Activated CD4-positive, alpha-beta T cell treated with anti-CD3 and anti-CD28 coated beads, Interleukin-2, amount 10 ng/mL, durations not matched to agents 24 days and 14 days (primary cell): ENCODE results near the gene MAP1LC3B. TPM values are rescaled to one million over a fixed set of nuclear protein-coding genes. Genes with fewer than 3 reads are reported as not detected.
A peak's percentile ranks its signal among the peaks of the same experiment; 100 is the strongest.
"Not testable (repeated sequence)": the region's sequence is repeated elsewhere in the genome, so short reads cannot be mapped to it uniquely, and the experiment has no call there.

Experiments
- DNase-seq: peaks from one replicate; pipeline ENCODE4 v3.0.0; 2022
- H3K27ac Mint-ChIP-seq: one replicate; pipeline ENCODE4 v1.8.0; 2022; ENCODE audit warnings: mild to moderate bottlenecking, mixed read lengths
- H3K27me3 Mint-ChIP-seq: one replicate; pipeline ENCODE4 v1.8.0; 2022; ENCODE audit warnings: mixed read lengths
- H3K36me3 Mint-ChIP-seq: one replicate; pipeline ENCODE4 v1.8.0; 2022; ENCODE audit warnings: low read depth, mild to moderate bottlenecking, mixed read lengths
- H3K4me1 Mint-ChIP-seq: one replicate; pipeline ENCODE4 v1.8.0; 2021; ENCODE audit warnings: mixed read lengths
- H3K4me3 Mint-ChIP-seq: one replicate; pipeline ENCODE4 v1.8.0; 2022; ENCODE audit warnings: mild to moderate bottlenecking, moderate library complexity, mixed read lengths
- H3K9me3 Mint-ChIP-seq: one replicate; pipeline ENCODE4 v1.8.0; 2021; ENCODE audit warnings: mixed read lengths
- intact Hi-C: fragments of 100-400 bp; cut with micrococcal nuclease; formaldehyde crosslinking; loops from one replicate; pipeline ENCODE4 v1.15.1; 2023
- total RNA-seq: library from RNA; stranded (reverse); gene quantifications from 2 replicates; pipeline ENCODE4 v1.2.3, GENCODE V29; 2022

Gene MAP1LC3B
- total RNA-seq, 1 donor from 2014 or later = 38.3 TPM

DNA sequence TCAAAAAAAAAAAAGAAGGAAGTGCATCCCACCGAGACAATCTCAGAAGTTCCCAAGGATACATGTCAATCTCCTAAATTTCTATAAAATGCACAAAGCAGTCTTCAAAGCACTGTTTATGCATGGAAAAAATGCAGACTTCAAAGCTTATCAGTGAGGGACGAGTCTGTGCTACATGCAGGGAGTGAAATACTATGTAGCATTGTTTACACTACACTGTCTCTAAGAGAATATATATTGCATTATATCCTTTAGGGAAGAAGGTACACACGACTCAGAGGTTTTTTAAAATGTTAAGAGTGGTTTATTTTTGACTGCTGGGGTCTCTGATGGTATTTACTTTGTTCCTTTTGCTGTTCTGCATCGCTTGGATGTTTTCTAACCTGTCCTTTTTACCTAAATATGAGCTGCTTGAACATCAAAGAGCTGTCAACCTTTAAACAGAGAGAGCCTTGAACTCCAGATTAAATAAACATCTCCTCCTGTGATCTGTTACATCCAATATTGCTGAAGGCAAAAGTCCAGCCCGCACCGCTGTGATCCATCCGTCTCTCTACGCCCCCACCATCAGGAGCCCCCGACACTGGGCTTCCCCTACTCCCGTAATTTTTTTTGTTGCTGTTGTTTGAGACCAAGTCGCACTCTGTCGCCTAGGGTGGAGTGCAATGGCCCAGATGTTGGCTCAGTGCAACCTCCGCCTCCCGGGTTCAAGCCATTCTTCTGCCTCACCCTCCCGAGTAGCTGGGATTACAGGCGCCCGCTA lies 9.9 kb upstream of the MAP1LC3B start:
- peaks cover 2% of the 10 kb centered on the region for H3K27me3 Mint-ChIP-seq

DNA sequence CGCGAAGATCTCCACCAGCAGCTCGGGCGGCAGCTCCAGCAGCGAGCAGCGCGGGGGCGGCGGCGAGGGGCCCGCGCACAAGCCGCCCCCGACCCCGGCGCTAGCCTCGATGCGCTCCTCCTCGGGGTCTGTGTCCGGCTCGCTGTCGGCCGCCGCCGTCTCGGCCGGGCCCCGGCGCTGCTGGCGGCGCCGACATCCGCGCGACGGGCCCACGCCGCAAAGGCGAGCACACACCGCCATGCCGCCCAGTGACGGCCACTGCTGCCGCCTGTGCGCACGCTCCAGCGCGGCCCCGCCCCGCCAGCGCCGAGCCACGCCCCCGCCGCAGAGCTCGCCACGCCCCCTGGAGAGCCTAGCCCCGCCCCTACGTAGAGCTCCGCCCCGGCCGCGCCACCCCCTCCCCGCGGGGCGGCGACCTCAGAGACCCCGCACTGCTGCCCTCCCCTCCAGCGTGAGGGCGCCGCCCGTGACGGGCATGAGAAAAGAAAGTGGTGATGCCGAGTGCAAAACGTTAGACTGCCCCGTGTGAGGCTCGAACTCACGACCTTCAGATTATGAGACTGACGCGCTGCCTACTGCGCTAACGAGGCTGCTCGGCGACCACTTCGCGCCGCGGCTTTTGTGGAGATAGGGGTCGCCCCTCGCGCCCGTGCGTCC lies 8.5 kb upstream of the MAP1LC3B start, which contains the start of gene FBXO31:
Gene FBXO31, minus strand, starts transcription at position 272 of the 657 bp plus-strand sequence. Its CDS starts 32 bp downstream, at position 240.
- H3K4me3 Mint-ChIP-seq = peak within 1 kb of the TSS; percentile 94

More for the DNA sequence above, 9.9 kb upstream of the MAP1LC3B start:
- Mint-ChIP-seq H3K36me3 (peaks cover 18% of the 10 kb centered on the region), H3K4me3 (peak overlapping the region; percentile 94), H3K9me3 (no peaks in the 10 kb centered on the region), H3K27ac (peak overlapping the region; percentile 91), H3K4me1 (peaks cover 38% of the 10 kb centered on the region)
- DNase-seq = no peak
- intact Hi-C loops = loop anchor here (10.0 kb wide), 1 partner anchor 493 kb away; no protein-coding TSS in a partner anchor

DNA sequence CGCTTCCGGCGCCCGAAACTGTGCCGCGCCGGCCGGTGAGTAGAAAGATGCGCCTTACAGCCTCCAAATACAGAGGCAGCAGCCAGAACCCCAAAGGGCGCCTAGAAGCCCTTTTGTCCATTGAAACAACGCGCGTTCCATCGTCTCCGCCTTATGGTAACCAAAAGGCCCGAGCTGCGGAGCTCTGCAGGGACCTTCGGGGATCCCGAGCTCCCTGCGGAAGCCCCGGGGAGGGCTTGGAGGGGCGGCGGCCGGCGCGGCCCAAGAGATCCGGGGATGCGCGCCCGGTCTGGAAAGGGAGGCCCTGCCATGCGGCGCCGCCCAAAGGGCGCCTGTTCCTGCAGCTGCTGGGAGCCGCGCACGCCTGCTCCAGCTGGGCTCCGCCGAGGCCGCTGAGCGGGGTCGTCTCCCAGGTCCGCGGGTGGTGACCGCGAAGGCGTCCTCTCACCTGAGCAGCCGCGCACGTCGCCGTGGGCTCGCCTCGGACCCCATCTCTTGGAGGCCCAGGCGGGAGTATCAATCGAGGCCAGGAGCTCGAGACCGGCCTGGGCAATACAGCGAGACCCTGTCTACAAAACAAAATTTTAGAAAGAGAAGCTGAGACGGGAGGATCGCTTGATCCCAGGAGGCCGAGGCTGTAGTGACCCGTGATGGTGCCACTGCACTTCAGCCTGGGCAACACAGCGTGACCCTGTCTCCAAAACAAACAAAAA lies 7.8 kb upstream of the MAP1LC3B start:
- peaks cover 51% of the 10 kb centered on the region for H3K4me1 Mint-ChIP-seq
- DNase-seq = no peak
- intact Hi-C loops = loop anchor here (1.0 to 10.0 kb wide), 2 partner anchors 8 to 490 kb away; partner anchors contain the start of gene MAP1LC3B

More for the DNA sequence above, 8.5 kb upstream of the MAP1LC3B start, which contains the start of gene FBXO31:
- DNase-seq = peak; percentile 97
- Mint-ChIP-seq H3K4me1 (peaks cover 51% of the 10 kb centered on the region), H3K9me3 (no peaks in the 10 kb centered on the region), H3K27me3 (peaks cover 2% of the 10 kb centered on the region), H3K27ac (peak within 1 kb of the TSS; percentile 96), H3K36me3 (peaks cover 14% of the 10 kb centered on the region)
- intact Hi-C loops = loop anchor here (1.0 to 10.0 kb wide), 3 partner anchors 9 to 491 kb away; partner anchors contain the start of genes C16orf95 and MAP1LC3B

DNA sequence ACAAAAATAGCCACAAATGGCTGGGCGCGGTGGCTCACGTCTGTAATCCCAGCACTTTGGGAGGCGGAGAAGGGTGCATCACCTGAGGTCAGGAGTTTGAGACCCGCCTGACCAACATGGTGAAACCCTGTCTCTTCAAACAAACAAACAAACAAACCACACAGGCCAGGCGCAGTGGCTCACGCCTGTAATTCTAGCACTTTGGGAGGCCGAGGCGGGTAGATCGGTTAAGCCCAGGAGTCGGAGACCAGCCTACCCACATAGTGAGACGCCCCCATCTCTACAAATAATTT lies 7.3 kb upstream of the MAP1LC3B start:
- not testable (repeated sequence) for H3K27me3 Mint-ChIP-seq, H3K9me3 Mint-ChIP-seq
- H3K4me1 Mint-ChIP-seq = peaks cover 55% of the 10 kb centered on the region
- H3K27ac Mint-ChIP-seq = peak overlapping the region; percentile 96
- intact Hi-C loops = loop anchor here (1.0 to 10.0 kb wide), 2 partner anchors 7 to 490 kb away; partner anchors contain the start of gene MAP1LC3B
- peaks cover 10% of the 10 kb centered on the region for H3K36me3 Mint-ChIP-seq
- DNase-seq = peak; percentile 66
- H3K4me3 Mint-ChIP-seq = peak overlapping the region; percentile 88

More for the DNA sequence above, 7.8 kb upstream of the MAP1LC3B start:
- H3K4me3 Mint-ChIP-seq = peak overlapping the region; percentile 88
- H3K9me3 Mint-ChIP-seq = no peaks in the 10 kb centered on the region
- peak overlapping the region; percentile 96 for H3K27ac Mint-ChIP-seq
- peaks cover 2% of the 10 kb centered on the region for H3K27me3 Mint-ChIP-seq
- H3K36me3 Mint-ChIP-seq = peaks cover 10% of the 10 kb centered on the region

DNA sequence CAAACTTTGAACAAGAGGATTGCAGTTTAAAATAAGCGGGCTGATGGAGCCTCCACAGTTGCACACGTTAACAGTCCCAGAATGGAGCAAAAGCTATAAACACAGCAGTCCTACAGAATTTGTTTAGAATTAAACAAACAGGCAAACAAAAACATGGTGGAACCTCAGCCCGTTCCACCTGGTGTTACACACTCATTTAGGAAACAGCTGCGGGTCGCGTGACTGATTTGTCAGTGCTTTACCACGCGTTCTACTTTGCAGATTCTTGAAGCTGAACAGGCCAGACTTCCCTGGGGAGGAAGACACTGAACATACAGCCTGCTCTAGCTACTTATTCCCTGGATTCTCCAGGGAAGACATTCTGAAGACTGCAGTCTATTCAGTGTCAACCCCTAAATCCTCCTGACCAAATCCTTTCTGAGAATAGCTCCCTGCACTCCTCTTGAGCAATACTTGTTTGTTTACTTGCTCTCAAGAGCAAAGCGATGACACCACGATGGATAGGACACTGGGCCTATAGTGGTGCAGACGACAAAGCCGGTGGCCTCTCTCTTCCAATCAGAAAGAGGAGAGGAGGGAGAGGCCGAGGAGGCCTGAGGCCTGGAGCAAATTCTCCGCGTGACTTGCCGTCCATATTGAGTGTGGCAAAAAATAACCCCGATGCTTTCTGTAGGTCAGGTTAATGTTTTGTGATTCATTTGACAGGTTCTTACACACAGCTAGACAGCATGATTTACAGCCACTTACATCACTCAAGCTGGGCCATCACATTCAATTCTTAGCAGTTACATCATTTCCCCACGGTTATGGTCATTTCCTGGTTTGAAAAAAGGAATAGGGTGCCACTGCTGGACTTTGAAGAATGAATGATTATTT lies 4.0 kb upstream of the MAP1LC3B start:
- peak overlapping the region; percentile 96 for H3K27ac Mint-ChIP-seq
- DNase-seq = peak; percentile 96
- intact Hi-C loops = loop anchor here (2.0 to 10.0 kb wide), 2 partner anchors 379 to 487 kb away; no protein-coding TSS in a partner anchor
- peaks cover 2% of the 10 kb centered on the region for H3K36me3 Mint-ChIP-seq
- peaks cover 2% of the 10 kb centered on the region for H3K27me3 Mint-ChIP-seq
- peaks cover 40% of the 10 kb centered on the region for H3K4me1 Mint-ChIP-seq
- no peaks in the 10 kb centered on the region for H3K9me3 Mint-ChIP-seq
- H3K4me3 Mint-ChIP-seq = peak overlapping the region; percentile 44

DNA sequence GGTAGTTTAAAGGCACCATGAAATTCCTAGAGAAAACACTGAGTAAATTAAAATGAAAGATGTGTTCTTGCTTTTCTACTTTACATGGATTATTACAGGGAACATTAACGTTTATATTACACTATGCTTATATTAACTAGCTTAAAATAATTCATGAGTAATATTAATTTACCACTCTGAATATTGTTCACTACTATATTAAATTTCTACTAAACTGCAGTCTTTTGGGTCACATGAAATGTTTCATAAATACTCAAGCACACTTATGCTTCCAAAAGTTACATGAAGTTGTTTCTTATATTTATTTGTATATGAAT lies 3.4 kb upstream of the MAP1LC3B start:
- no peak for DNase-seq
- H3K9me3 Mint-ChIP-seq = no peaks in the 10 kb centered on the region
- peaks cover 46% of the 10 kb centered on the region for H3K4me1 Mint-ChIP-seq
- intact Hi-C loops = loop anchor here (2.0 to 10.0 kb wide), 2 partner anchors 378 to 486 kb away; no protein-coding TSS in a partner anchor
- H3K27ac Mint-ChIP-seq = peak overlapping the region; percentile 96
- H3K4me3 Mint-ChIP-seq = peak overlapping the region; percentile 44
- H3K36me3 Mint-ChIP-seq = peaks cover 2% of the 10 kb centered on the region
- H3K27me3 Mint-ChIP-seq = peaks cover 2% of the 10 kb centered on the region

DNA sequence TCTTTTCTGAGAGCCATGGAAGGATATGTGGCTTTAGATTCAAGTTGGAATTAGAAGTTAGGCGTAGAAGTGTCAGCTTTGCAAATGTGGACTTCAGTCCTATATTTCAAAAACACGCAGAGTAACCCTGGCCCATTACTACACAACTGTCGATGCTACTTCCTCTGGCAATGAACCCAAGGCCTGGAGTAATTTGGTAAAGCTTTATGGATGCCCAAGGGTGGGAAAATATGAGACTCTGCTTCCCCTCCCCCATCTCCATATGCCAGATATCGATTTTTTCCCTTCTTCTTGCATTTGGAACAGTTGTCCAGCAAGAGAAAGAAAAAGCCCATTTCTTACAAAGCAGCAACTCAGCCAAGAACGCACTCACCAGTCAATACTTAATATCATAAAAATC lies 2.9 kb upstream of the MAP1LC3B start:
- H3K4me3 Mint-ChIP-seq = peak overlapping the region; percentile 21
- H3K4me1 Mint-ChIP-seq = peaks cover 48% of the 10 kb centered on the region
- no peaks in the 10 kb centered on the region for H3K36me3 Mint-ChIP-seq
- intact Hi-C loops = loop anchor here (2.0 to 10.0 kb wide), 2 partner anchors 378 to 486 kb away; no protein-coding TSS in a partner anchor
- H3K9me3 Mint-ChIP-seq = no peaks in the 10 kb centered on the region
- DNase-seq = no peak
- H3K27me3 Mint-ChIP-seq = no peaks in the 10 kb centered on the region
- H3K27ac Mint-ChIP-seq = peak overlapping the region; percentile 73

DNA sequence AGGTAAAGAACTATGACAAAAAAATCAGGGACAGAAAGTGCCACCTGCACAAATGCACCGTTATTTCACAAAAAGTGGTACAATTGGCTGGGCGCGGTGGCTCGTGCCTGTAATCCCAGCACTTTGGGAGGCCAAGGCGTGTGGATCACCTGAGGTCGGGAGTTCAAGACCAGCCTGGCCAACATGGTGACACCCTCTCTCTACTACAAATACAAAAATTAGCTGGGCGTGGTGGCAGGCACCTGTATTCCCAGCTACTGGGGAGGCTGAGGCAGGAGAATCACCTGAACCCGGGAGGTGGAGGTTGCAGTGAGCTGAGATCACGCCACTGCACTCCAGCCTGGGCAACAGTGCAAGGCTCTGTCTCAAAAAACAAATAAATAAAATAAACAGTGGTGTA lies 2.2 kb upstream of the MAP1LC3B start:
- H3K4me3 Mint-ChIP-seq, H3K9me3 Mint-ChIP-seq, H3K36me3 Mint-ChIP-seq, DNase-seq, H3K27me3 Mint-ChIP-seq: not testable (repeated sequence)
- peak overlapping the region; percentile 73 for H3K27ac Mint-ChIP-seq
- peaks cover 50% of the 10 kb centered on the region for H3K4me1 Mint-ChIP-seq
- intact Hi-C loops = loop anchor here (2.0 to 10.0 kb wide), 4 partner anchors 247 to 1065 kb away; partner anchors contain the start of gene ZFPM1

DNA sequence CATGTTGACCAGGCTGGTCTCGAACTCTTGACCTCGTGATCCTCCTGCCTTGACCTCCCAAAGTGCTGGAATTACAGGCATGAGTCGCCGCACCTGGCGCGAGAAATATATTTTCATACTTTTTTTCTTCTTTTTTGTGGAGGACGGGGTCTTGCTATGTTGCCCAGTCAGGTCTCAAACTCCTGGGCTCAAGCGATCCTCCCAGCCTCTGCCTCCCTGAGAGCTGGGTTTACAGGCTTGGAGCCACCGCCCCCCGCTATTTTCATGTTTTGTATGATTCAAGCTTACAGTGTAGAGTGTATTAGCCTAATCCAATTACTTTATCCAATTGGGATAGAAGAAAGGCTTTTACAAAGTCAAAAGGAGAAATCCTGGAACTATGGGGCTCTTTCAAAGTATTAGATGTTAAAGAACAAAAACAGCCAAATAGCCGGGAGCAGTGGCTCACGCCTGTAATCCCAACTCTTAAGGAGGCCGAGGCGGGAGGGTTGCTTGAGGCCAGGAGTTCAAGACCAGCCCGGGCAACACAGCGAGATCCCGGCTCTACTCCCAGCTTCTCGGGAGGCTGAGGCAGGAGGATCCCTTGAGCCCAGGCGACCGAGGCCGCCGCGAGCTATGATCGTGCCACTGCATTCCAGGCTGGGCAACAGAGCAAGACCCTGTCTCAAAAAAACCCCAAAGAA lies 1.4 kb upstream of the MAP1LC3B start:
- H3K9me3 Mint-ChIP-seq = no peaks in the 10 kb centered on the region
- peak overlapping the region; percentile 88 for H3K4me3 Mint-ChIP-seq
- H3K27ac Mint-ChIP-seq = peak overlapping the region; percentile 95
- intact Hi-C loops = loop anchor here (5.0 to 10.0 kb wide), 2 partner anchors 247 to 1064 kb away; partner anchors contain the start of gene ZFPM1
- no peaks in the 10 kb centered on the region for H3K27me3 Mint-ChIP-seq
- H3K4me1 Mint-ChIP-seq = peaks cover 56% of the 10 kb centered on the region
- DNase-seq = peak; percentile 67
- H3K36me3 Mint-ChIP-seq = peaks cover 4% of the 10 kb centered on the region

DNA sequence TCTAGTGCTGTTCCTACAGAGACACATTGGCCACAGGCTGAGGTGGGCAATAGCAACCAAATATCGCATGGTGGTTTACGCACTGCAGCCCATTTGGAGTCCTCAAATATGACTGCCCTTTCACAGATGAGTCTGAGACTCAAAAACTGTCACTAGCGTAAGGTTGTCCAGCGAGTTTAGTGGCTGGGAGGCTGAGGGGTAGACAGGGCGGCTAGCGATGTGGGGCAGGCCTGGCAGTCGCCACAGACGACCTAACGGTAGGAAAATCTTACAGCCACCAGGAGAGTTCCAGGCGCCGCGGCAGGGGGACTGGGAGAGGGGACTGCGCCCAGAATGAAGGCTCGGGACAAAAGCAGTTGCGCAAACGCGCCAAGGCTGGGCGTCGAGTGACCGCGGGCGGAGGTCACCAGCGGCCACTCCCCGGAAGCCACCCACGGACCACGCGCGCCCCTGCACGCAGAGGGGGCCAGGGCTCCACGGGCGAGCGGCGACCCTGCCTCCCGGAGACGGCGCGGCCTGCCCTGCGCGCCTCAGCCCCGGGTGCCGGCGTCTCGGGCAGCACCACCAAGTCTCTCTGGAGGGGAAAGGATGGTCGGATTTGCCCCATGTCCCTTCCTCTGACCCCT lies 699 bp upstream of the MAP1LC3B start:
- Mint-ChIP-seq H3K27me3 (no peaks in the 10 kb centered on the region), H3K9me3 (no peaks in the 10 kb centered on the region), H3K27ac (peak overlapping the region; percentile 95), H3K4me3 (peak overlapping the region; percentile 88), H3K4me1 (peaks cover 54% of the 10 kb centered on the region), H3K36me3 (peaks cover 5% of the 10 kb centered on the region)
- no peak for DNase-seq
- intact Hi-C loops = loop anchor here (5.0 to 10.0 kb wide), 2 partner anchors 246 to 1063 kb away; partner anchors contain the start of gene ZFPM1

DNA sequence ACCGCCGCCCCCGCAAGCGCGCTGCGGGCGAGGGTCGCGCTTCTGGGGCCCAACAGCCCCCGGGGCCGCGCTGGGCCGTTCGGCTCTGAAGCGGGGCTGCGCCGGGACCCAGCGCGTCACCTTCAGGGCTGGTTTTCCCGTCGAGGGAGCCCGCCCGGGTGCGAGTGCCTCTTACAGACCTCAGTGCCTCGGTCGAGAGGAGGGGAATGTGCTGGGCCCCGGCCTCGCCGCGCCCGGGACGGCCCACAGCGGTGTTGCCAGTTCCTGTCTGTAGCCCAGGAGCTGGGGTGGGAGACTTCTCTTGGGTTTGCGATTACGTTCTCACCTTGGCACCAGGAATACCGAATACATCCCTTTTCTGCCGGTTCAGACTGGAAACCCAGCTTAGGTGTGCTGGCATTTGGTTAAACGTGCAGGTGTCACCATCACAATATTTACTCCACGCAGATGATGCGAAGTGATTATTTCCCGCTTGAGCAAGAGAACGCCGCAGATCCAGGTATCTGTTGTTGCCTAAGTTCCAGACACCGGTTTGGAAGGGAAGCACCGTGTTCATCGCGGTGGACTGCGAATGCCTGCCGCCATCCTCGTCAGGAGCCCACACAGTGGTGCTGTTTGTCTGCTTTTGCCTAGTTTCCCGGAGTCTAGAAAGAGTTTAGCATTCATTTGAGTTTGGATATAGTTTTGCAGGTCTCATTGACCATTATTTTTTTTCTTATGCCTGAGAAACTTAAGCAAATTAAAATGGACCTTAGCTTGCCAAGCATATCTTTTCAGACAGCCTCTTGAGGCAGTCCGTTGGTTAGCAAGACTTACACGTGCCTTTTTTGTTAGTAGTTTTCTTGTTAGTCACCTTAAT lies 914 bp downstream of the MAP1LC3B start:
- H3K36me3 Mint-ChIP-seq = peaks cover 8% of the 10 kb centered on the region
- H3K9me3 Mint-ChIP-seq = no peaks in the 10 kb centered on the region
- H3K27me3 Mint-ChIP-seq = no peaks in the 10 kb centered on the region
- H3K27ac Mint-ChIP-seq = peak overlapping the region; percentile 90
- DNase-seq = peak; percentile 85
- peak overlapping the region; percentile 89 for H3K4me3 Mint-ChIP-seq
- intact Hi-C loops = loop anchor here (1.0 to 10.0 kb wide), 5 partner anchors 9 to 1062 kb away; partner anchors contain the start of genes BANP, ZCCHC14 and ZFPM1
- peaks cover 40% of the 10 kb centered on the region for H3K4me1 Mint-ChIP-seq
